ENCODE results near the gene DGKI.

DNA sequence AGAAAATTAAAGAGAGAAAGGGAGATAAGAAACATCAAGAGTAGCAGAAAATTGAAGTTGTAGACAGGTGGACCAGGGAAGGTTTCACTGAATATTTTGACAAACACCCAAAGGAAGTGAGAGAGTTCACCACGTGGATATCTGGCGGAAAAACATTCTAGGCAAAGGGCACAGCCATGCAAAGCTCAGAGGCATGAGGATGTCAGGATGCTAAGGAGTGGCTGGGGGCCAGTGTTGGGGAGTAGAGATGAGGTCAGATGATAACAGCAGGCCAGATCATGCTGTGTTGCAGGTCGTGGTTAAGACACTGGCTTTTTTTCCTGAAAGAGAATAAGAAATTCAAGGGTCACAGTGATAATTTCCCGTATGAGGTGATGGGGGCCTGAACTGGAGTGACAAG, 181.9 kb downstream of the DGKI start:
- no peak for TF ChIP-seq SUZ12 (IDR thresholded peaks at IDR 0.05; ENCODE audit: extremely low read depth, insufficient read depth, insufficient read length)
- no peak for TF ChIP-seq ZNF274 (IDR thresholded peaks at IDR 0.05; ENCODE audit: low read depth, low read length)
- no peak for TF ChIP-seq YY1 (IDR thresholded peaks at IDR 0.05; ENCODE audit: insufficient read depth, insufficient read length)

Data from NT2/D1 (cell line).